ENCODE measurements around the gene ADA.

DNA sequence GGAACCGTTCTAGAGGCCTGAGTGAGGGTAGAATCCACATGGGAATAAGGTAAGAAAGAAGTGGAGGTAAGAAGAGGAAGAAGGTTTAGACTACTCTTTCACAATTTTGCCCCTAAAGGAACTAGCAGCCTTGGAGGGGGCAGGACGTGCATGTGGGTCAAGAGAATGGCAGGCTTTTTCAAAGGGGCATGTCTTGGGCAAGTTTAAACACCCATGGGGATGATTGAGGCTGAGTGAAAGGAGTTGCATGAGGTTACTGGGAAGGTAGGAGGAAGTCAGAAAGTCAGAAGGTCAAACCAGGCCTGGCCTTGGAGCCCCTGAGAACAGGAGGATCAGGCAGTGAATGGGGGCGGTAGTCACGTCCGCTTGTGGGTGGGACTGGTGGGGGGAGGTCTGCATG lies 10.2 kb downstream of the ADA start:
- TF ChIP-seq, protein P1, sequence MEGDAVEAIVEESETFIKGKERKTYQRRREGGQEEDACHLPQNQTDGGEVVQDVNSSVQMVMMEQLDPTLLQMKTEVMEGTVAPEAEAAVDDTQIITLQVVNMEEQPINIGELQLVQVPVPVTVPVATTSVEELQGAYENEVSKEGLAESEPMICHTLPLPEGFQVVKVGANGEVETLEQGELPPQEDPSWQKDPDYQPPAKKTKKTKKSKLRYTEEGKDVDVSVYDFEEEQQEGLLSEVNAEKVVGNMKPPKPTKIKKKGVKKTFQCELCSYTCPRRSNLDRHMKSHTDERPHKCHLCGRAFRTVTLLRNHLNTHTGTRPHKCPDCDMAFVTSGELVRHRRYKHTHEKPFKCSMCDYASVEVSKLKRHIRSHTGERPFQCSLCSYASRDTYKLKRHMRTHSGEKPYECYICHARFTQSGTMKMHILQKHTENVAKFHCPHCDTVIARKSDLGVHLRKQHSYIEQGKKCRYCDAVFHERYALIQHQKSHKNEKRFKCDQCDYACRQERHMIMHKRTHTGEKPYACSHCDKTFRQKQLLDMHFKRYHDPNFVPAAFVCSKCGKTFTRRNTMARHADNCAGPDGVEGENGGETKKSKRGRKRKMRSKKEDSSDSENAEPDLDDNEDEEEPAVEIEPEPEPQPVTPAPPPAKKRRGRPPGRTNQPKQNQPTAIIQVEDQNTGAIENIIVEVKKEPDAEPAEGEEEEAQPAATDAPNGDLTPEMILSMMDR (IDR thresholded peaks at IDR 0.05; ENCODE audit: poor library complexity, severe bottlenecking): no peak
- no peak for TF ChIP-seq TAF1 (IDR thresholded peaks at IDR 0.05; ENCODE audit: low read depth)
- TF ChIP-seq RAD21 (conservative IDR thresholded peaks at IDR 0.05): no peak
- TF ChIP-seq, protein P2, sequence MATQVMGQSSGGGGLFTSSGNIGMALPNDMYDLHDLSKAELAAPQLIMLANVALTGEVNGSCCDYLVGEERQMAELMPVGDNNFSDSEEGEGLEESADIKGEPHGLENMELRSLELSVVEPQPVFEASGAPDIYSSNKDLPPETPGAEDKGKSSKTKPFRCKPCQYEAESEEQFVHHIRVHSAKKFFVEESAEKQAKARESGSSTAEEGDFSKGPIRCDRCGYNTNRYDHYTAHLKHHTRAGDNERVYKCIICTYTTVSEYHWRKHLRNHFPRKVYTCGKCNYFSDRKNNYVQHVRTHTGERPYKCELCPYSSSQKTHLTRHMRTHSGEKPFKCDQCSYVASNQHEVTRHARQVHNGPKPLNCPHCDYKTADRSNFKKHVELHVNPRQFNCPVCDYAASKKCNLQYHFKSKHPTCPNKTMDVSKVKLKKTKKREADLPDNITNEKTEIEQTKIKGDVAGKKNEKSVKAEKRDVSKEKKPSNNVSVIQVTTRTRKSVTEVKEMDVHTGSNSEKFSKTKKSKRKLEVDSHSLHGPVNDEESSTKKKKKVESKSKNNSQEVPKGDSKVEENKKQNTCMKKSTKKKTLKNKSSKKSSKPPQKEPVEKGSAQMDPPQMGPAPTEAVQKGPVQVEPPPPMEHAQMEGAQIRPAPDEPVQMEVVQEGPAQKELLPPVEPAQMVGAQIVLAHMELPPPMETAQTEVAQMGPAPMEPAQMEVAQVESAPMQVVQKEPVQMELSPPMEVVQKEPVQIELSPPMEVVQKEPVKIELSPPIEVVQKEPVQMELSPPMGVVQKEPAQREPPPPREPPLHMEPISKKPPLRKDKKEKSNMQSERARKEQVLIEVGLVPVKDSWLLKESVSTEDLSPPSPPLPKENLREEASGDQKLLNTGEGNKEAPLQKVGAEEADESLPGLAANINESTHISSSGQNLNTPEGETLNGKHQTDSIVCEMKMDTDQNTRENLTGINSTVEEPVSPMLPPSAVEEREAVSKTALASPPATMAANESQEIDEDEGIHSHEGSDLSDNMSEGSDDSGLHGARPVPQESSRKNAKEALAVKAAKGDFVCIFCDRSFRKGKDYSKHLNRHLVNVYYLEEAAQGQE (IDR thresholded peaks at IDR 0.05; ENCODE audit: borderline replicate concordance): no peak
- no peak for TF ChIP-seq EP300 (conservative IDR thresholded peaks at IDR 0.05; ENCODE audit: poor library complexity, severe bottlenecking)
- no peak for TF ChIP-seq EZH2 (IDR thresholded peaks at IDR 0.05; ENCODE audit: borderline replicate concordance, insufficient read depth, low read length, poor library complexity, severe bottlenecking)
- TF ChIP-seq POLR2AphosphoS5 (IDR thresholded peaks at IDR 0.05): no peak
- no peak for TF ChIP-seq SMC3 (conservative IDR thresholded peaks at IDR 0.05; ENCODE audit: poor library complexity)
- TF ChIP-seq MXI1 (conservative IDR thresholded peaks at IDR 0.05; ENCODE audit: poor library complexity, severe bottlenecking): no peak

All from neural cell (in vitro differentiated cells).